ENCODE measurements around the gene SUN5.

Gene SUN5

DNA sequence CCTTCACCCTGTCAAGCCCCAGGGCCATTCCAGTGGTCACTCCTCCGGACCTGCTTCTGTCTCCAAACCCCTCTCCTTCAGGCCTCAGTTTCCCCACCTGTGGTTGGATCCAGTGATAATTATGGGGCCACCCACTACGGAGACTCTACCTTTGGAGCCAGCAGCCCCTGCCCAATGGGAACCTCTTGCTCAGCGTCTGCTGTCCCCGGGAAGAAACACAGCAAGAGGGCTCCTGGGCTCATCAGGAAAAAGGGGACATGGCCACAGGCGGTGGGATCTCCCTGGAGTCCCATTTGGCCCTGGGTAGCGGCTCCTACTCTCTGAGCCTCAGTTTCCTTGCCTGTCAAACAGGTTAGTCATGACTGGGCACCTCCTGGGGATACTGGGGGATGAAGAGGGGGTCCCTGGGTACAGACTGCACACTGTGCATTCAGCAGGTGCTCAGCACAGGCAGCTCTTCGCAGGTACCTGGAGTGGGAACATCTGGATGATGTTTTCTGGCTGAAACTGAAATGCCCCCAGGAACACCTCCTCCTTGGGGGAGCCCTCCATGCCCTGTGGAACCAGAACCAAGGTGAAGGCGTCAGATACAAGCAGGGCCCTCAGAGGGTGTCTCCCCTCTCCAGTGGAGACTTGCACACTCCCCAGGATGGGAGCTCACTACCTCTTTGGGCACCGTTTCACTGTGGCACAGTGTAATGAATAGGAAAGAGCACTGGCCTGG, 19.4 kb downstream of the SUN5 start:
- H3K27ac ChIP-seq: no peak overlapping the region
- H3K4me3 ChIP-seq (ENCODE audit: low read depth in 1 of 2, low read length in 1 of 2): no peak overlapping the region
- TF ChIP-seq, protein P1, sequence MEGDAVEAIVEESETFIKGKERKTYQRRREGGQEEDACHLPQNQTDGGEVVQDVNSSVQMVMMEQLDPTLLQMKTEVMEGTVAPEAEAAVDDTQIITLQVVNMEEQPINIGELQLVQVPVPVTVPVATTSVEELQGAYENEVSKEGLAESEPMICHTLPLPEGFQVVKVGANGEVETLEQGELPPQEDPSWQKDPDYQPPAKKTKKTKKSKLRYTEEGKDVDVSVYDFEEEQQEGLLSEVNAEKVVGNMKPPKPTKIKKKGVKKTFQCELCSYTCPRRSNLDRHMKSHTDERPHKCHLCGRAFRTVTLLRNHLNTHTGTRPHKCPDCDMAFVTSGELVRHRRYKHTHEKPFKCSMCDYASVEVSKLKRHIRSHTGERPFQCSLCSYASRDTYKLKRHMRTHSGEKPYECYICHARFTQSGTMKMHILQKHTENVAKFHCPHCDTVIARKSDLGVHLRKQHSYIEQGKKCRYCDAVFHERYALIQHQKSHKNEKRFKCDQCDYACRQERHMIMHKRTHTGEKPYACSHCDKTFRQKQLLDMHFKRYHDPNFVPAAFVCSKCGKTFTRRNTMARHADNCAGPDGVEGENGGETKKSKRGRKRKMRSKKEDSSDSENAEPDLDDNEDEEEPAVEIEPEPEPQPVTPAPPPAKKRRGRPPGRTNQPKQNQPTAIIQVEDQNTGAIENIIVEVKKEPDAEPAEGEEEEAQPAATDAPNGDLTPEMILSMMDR (IDR thresholded peaks at IDR 0.05): no peak
- no peaks in the 10 kb centered on the region for H3K36me3 ChIP-seq
- H3K9me3 ChIP-seq: no peaks in the 10 kb centered on the region
- H3K27me3 ChIP-seq: no peaks in the 10 kb centered on the region
- H3K4me1 ChIP-seq (ENCODE audit: control insufficient read depth in 1 of 2, insufficient read depth in 1 of 2, low read depth in 1 of 2, low read length in 1 of 2): no peaks in the 10 kb centered on the region

DNA sequence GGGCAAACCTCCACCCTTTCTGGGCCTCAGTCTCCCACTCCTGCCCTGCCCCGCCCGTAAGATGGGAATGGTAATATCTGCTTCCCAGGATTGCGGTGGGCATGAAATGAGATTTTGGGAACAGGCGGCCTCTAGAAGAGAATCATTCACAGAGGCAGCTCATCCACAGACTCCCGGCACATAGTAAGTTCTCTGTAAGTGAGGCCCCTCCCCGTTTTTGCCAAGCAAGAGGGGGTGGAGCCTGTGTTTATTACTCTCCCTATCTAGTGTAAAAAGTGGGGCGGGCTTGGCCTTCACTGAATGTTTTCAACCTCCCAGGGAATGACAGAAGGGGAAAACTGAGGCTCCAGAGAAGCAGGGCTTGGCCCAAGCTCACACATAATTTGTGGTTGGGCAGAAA, 20.0 kb downstream of the SUN5 start:
- Histone ChIP-seq H3K27me3 (no peaks in the 10 kb centered on the region), H3K9me3 (no peaks in the 10 kb centered on the region), H3K4me1 (ENCODE audit: control insufficient read depth in 1 of 2, insufficient read depth in 1 of 2, low read depth in 1 of 2, low read length in 1 of 2) (no peaks in the 10 kb centered on the region), H3K36me3 (no peaks in the 10 kb centered on the region), H3K27ac (no peak overlapping the region), H3K4me3 (ENCODE audit: low read depth in 1 of 2, low read length in 1 of 2) (no peak overlapping the region)
- TF ChIP-seq, protein P1 (IDR thresholded peaks at IDR 0.05): no peak

GRCh38 chr20:32983459-32984112, 20.6 kb downstream of the SUN5 start:
- TF ChIP-seq, protein P1 (IDR thresholded peaks at IDR 0.05): no peak
- no peaks in the 10 kb centered on the region for H3K4me1 ChIP-seq (ENCODE audit: control insufficient read depth in 1 of 2, insufficient read depth in 1 of 2, low read depth in 1 of 2, low read length in 1 of 2)

DNA sequence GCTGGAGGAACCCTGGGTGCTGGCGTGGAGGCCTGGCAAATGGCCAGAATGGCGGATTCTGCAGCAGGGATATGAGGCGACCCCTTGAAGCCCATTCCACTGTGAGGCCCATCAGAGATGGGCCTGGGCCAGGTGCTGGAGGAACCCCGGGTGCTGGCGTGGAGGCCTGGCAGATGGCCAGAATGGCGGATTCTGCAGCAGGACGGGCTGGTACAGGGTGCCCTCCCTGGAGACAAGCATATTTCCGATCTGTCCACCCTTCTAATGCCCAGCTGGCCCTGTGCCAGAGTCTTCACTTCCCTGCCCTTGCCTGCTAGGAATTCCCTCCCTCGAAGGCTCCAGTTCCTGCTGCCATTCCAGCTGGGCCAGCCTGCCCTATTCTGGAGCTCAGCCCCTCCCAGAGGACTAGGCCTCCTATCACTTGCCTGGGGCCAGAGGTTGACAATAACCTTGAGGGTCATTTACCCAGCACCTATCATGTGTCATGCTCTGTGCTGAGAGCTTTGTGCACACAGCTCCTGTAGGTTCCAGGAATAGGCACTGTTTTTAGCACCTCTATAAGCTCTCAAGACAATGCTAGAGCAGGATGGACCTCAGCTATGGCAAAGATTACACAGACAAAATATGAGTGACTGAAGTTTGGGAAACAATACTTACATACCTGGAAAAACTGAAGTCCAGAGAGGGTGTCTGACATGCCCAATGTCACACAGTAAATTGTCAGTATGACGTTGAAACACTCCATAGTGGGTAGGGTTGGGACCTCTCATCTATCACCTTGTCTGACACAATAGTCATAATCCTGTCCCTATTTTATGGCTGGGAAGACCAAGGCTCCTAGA, 21.4 kb downstream of the SUN5 start:
- no peaks in the 10 kb centered on the region for H3K27me3 ChIP-seq
- no peak overlapping the region for H3K4me3 ChIP-seq (ENCODE audit: low read depth in 1 of 2, low read length in 1 of 2)
- H3K9me3 ChIP-seq: no peaks in the 10 kb centered on the region
- no peaks in the 10 kb centered on the region for H3K4me1 ChIP-seq (ENCODE audit: control insufficient read depth in 1 of 2, insufficient read depth in 1 of 2, low read depth in 1 of 2, low read length in 1 of 2)
- H3K27ac ChIP-seq: no peak overlapping the region
- H3K36me3 ChIP-seq: no peaks in the 10 kb centered on the region
- TF ChIP-seq, protein P1 (IDR thresholded peaks at IDR 0.05): no peak

More at GRCh38 chr20:32983459-32984112, 20.6 kb downstream of the SUN5 start:
- H3K27ac ChIP-seq: no peak overlapping the region
- no peak overlapping the region for H3K4me3 ChIP-seq (ENCODE audit: low read depth in 1 of 2, low read length in 1 of 2)
- no peaks in the 10 kb centered on the region for H3K9me3 ChIP-seq
- no peaks in the 10 kb centered on the region for H3K27me3 ChIP-seq
- no peaks in the 10 kb centered on the region for H3K36me3 ChIP-seq

- Histone ChIP-seq H3K27ac (no peak overlapping the region), H3K27me3 (no peaks in the 10 kb centered on the region), H3K36me3 (no peaks in the 10 kb centered on the region), H3K4me3 (ENCODE audit: low read depth in 1 of 2, low read length in 1 of 2) (no peak overlapping the region), H3K4me1 (ENCODE audit: control insufficient read depth in 1 of 2, insufficient read depth in 1 of 2, low read depth in 1 of 2, low read length in 1 of 2) (no peaks in the 10 kb centered on the region), H3K9me3 (no peaks in the 10 kb centered on the region)
- TF ChIP-seq, protein P1 (IDR thresholded peaks at IDR 0.05): no peak
Observed at GRCh38 chr20:32980990-32981389, 23.2 kb downstream of the SUN5 start.

Data from neutrophil (primary cell).